Osteoblast (primary cell): Measurements from ENCODE around the gene TCFL5. TPM values are rescaled to one million over a fixed set of nuclear protein-coding genes. Genes with fewer than 3 reads are reported as not detected.
A peak's percentile ranks its signal among the peaks of the same experiment; 100 is the strongest.

ENCODE experiments used
- DNase-seq: peaks from one replicate; pipeline ENCODE4 v3.0.0; 2011; ENCODE audit warnings: low spot score, mixed read lengths; ENCODE audit not compliant: insufficient read length; ENCODE audit errors: missing footprints
- H2AFZ ChIP-seq: 2 replicates; pipeline ENCODE4 v1.6.0; 2011; ENCODE audit warnings: mild to moderate bottlenecking, low read length
- H3K27ac ChIP-seq: 2 replicates; pipeline ENCODE4 v1.5.1; 2011; ENCODE audit warnings: mild to moderate bottlenecking, low read depth, low read length, moderate library complexity
- H3K27me3 ChIP-seq: 2 replicates; pipeline ENCODE4 v1.6.0; 2012; ENCODE audit warnings: mild to moderate bottlenecking, control low read depth, inconsistent platforms, low read length, moderate library complexity; ENCODE audit not compliant: insufficient read depth
- H3K36me3 ChIP-seq: 2 replicates; pipeline ENCODE4 v1.5.1; 2011; ENCODE audit warnings: mild to moderate bottlenecking, low read length, control low read depth, moderate library complexity; ENCODE audit not compliant: insufficient read depth
- H3K4me1 ChIP-seq: 2 replicates; pipeline ENCODE4 v1.5.1; 2011; ENCODE audit warnings: mild to moderate bottlenecking, low read length, control low read depth, moderate library complexity; ENCODE audit not compliant: insufficient read depth
- H3K4me2 ChIP-seq: 2 replicates; pipeline ENCODE4 v1.6.0; 2011; ENCODE audit warnings: mild to moderate bottlenecking, low read length; ENCODE audit not compliant: insufficient read depth
- H3K4me3 ChIP-seq: fragments of 200-600 bp; sonication (generic); 3 replicates; pipeline ENCODE4 v1.5.1; 2012; ENCODE audit warnings: mild to moderate bottlenecking, low read length, inconsistent platforms; ENCODE audit not compliant: insufficient read depth
- H3K79me2 ChIP-seq: 2 replicates; pipeline ENCODE4 v1.6.0; 2012; ENCODE audit warnings: mild to moderate bottlenecking, low read length, control low read depth, inconsistent platforms; ENCODE audit not compliant: insufficient read depth
- H3K9me3 ChIP-seq: 2 replicates; pipeline ENCODE4 v1.5.1; 2011; ENCODE audit warnings: low read depth, low read length, control low read depth
- H4K20me1 ChIP-seq: 2 replicates; pipeline ENCODE4 v1.6.0; 2012; ENCODE audit warnings: mild to moderate bottlenecking, low read length, control low read depth; ENCODE audit not compliant: insufficient read depth
- total RNA-seq: library from RNA; depleted of rRNA; stranded (reverse); fragments of >200 nt; gene quantifications from 2 replicates; pipeline ENCODE4 v1.2.3, GENCODE V29; 2012
- TF ChIP-seq, protein P1 (sequence below): IDR thresholded peaks from 2 replicates; pipeline ENCODE4 v1.5.1; 2011; ENCODE audit warnings: mild to moderate bottlenecking, low read depth, low read length, moderate library complexity; ENCODE audit errors: extremely low read depth

TCFL5 gene
- total RNA-seq, 1 donor = 13.0 TPM

GRCh38 chr20:62906209-62906608 lies 44.6 kb upstream of the TCFL5 start:
- H3K27me3 ChIP-seq = no peaks in the 10 kb centered on the region
- H3K4me2 ChIP-seq = no peak overlapping the region
- TF ChIP-seq, protein P1, sequence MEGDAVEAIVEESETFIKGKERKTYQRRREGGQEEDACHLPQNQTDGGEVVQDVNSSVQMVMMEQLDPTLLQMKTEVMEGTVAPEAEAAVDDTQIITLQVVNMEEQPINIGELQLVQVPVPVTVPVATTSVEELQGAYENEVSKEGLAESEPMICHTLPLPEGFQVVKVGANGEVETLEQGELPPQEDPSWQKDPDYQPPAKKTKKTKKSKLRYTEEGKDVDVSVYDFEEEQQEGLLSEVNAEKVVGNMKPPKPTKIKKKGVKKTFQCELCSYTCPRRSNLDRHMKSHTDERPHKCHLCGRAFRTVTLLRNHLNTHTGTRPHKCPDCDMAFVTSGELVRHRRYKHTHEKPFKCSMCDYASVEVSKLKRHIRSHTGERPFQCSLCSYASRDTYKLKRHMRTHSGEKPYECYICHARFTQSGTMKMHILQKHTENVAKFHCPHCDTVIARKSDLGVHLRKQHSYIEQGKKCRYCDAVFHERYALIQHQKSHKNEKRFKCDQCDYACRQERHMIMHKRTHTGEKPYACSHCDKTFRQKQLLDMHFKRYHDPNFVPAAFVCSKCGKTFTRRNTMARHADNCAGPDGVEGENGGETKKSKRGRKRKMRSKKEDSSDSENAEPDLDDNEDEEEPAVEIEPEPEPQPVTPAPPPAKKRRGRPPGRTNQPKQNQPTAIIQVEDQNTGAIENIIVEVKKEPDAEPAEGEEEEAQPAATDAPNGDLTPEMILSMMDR = no peak
- no peak overlapping the region for H3K4me3 ChIP-seq
- DNase-seq = no peak
- peaks cover 70% of the 10 kb centered on the region for H4K20me1 ChIP-seq
- no peaks in the 10 kb centered on the region for H3K9me3 ChIP-seq
- H3K36me3 ChIP-seq = peaks cover 96% of the 10 kb centered on the region
- H2AFZ ChIP-seq = no peak overlapping the region
- H3K4me1 ChIP-seq = peaks cover 17% of the 10 kb centered on the region
- H3K27ac ChIP-seq = no peak overlapping the region
- peaks cover 75% of the 10 kb centered on the region for H3K79me2 ChIP-seq

GRCh38 chr20:62905536-62906117 lies 44.0 kb upstream of the TCFL5 start:
- Histone ChIP-seq H4K20me1 (peaks cover 69% of the 10 kb centered on the region), H2AFZ (no peak overlapping the region), H3K4me2 (no peak overlapping the region), H3K4me3 (no peak overlapping the region), H3K36me3 (peaks cover 92% of the 10 kb centered on the region), H3K9me3 (no peaks in the 10 kb centered on the region), H3K4me1 (peaks cover 21% of the 10 kb centered on the region), H3K27me3 (no peaks in the 10 kb centered on the region), H3K27ac (no peak overlapping the region), H3K79me2 (peaks cover 69% of the 10 kb centered on the region)
- TF ChIP-seq, protein P1 = no peak
- no peak for DNase-seq

DNA sequence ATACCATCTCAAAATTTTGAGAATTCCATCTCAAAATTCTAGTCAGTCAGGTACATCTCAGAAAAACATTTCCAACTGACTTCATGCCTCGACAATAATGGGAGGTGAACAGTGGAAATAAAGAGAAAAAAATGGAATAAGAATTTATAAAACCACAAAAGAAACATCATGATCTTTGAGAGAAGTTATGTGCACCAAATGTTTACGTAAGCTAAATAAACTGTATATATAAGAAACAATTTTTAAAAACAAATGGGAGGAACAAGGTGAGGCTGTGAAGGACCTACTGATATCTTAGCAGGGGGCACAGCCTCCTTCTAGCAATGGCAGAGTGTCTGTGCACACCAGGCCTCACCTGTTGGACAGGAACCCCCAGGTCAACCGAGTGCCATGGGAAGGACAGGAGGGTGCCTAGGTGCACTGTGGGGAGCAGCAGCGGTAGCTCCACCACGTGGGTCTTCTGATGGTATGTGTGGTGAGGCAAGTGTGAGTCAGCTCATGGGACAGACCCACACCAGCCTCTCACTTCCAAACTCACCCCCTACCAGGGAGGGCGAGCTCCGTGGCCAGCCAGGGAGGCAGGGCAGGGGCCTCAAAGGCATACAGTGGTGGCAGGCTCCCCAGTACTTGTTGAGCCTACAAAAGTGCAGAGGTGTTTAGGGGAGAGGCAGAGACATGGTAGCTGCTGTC lies 41.4 kb upstream of the TCFL5 start:
- no peak overlapping the region for H2AFZ ChIP-seq
- TF ChIP-seq, protein P1 = no peak
- H3K79me2 ChIP-seq = peaks cover 43% of the 10 kb centered on the region
- H3K27ac ChIP-seq = no peak overlapping the region
- H3K27me3 ChIP-seq = no peaks in the 10 kb centered on the region
- H4K20me1 ChIP-seq = peaks cover 54% of the 10 kb centered on the region
- H3K9me3 ChIP-seq = no peaks in the 10 kb centered on the region
- H3K4me1 ChIP-seq = peaks cover 33% of the 10 kb centered on the region
- DNase-seq = peak; percentile 87
- H3K36me3 ChIP-seq = peaks cover 67% of the 10 kb centered on the region
- no peak overlapping the region for H3K4me3 ChIP-seq
- H3K4me2 ChIP-seq = no peak overlapping the region

- Histone ChIP-seq H3K27me3 (no peaks in the 10 kb centered on the region), H3K36me3 (peaks cover 59% of the 10 kb centered on the region), H3K4me3 (no peak overlapping the region), H3K9me3 (no peaks in the 10 kb centered on the region), H3K79me2 (peaks cover 31% of the 10 kb centered on the region), H3K4me2 (no peak overlapping the region), H4K20me1 (peaks cover 43% of the 10 kb centered on the region), H3K4me1 (peaks cover 22% of the 10 kb centered on the region), H3K27ac (no peak overlapping the region), H2AFZ (no peak overlapping the region)
- DNase-seq = no peak
- TF ChIP-seq, protein P1 = no peak
These were observed 40.3 kb upstream of the TCFL5 start for GRCh38 chr20:62901891-62902290.
